Right lobe of liver (tissue), 4 donors: Measurements from ENCODE around the gene UBN1.

ENCODE experiments used
- POLR2A ChIP-seq: fragments of 450-650 bp; IDR thresholded peaks from one replicate; pipeline ENCODE4 v1.6.1; 2017; ENCODE audit warnings: antibody characterized with exemption, mild to moderate bottlenecking
- TF ChIP-seq, protein P1 (sequence below), 4 donors: fragments of 200-600 bp in 3 of 4; fragments of 450-650 bp in 1 of 4; IDR thresholded peaks; one replicate each; pipeline versions ENCODE4 v1.5.1 to v1.8.0; 2016 to 2022; ENCODE audit warnings: antibody characterized with exemption in 4 of 4, mild to moderate bottlenecking in 2 of 4
- donor health status: DM: no; HTN: no; CAD: no.
- donor health status: DM: no; HTN: no; CAD: no.
- donor health status: DM: no; HTN: yes; CAD: no.

DNA sequence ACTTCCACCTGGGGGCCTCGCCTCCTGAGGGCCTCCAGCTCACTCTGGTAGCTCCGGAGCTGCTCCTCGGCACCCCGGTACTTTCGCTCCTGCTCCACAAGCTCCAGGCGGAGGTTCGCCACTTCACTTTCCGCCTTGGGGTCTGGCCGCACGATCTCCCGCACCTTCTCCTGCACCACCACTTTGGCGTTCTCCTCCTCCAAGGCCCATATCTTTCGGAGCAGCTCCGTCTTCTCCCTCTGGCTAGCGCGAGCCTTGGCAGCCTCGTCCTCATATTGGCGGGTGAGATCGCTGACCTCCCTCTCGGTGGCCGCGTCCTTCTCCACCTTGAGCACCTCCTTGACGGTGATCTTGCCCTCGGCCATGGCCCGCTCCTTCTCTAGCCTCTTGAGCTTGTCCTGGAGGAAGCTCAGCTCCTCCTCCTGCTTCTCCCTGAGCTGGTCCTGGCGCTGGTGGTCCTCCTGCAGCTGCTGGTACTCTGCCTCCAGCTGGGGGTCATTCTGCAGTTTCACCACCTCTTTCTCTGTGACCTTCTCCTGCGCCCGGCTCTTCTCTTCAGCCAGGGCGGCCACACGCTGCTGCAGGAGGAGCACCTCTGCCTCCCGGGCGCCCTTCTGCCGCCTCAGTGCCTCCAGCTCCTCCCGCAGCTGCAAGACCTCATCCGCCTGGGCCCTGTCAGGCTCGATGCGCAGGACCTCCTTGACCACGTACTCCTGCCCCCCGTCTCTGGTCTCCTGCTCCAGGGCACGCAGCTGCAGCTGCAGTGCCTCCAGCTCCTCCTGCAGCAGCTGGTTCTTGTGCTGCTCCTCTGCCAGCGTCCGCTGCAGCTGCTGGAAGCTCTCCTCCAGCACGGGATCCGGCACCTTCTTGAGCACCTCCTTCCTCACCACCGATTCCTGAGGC is 37.9 kb downstream of the UBN1 start:
- TF ChIP-seq, protein P1, sequence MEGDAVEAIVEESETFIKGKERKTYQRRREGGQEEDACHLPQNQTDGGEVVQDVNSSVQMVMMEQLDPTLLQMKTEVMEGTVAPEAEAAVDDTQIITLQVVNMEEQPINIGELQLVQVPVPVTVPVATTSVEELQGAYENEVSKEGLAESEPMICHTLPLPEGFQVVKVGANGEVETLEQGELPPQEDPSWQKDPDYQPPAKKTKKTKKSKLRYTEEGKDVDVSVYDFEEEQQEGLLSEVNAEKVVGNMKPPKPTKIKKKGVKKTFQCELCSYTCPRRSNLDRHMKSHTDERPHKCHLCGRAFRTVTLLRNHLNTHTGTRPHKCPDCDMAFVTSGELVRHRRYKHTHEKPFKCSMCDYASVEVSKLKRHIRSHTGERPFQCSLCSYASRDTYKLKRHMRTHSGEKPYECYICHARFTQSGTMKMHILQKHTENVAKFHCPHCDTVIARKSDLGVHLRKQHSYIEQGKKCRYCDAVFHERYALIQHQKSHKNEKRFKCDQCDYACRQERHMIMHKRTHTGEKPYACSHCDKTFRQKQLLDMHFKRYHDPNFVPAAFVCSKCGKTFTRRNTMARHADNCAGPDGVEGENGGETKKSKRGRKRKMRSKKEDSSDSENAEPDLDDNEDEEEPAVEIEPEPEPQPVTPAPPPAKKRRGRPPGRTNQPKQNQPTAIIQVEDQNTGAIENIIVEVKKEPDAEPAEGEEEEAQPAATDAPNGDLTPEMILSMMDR (IDR thresholded peaks at IDR 0.05) = no peak
- no peak for TF ChIP-seq POLR2A
